GM19328 (cell line): Measurements from ENCODE around the gene KCTD18.

Source experiments
- ATAC-seq: cut with Tn5 transposase; IDR thresholded peaks from one replicate; pipeline ENCODE4 v1.9.1; 2021; ENCODE audit warnings: mild to moderate bottlenecking, moderate library complexity; ENCODE audit not compliant: unreplicated experiment

KCTD18 gene

DNA sequence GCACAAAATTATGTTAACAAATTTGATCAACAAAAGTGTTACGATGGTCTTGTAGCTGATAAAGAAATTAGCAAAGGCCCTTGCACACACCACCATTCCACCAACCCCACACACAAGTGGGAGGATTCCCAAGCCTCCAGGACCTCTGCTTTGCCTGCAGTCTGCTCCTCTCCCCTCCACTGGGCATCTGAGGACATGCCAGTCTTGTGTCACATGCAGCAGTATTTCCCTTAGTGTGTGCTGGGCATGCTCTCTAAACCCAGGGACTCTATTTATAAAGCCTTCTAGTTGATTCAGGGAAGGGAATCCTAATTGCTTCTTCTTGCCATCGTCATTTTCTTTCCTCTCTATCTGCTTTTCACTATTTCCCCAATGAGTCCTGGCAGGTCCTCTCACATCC lies 53.3 kb downstream of the KCTD18 start:
- no peak for ATAC-seq

DNA sequence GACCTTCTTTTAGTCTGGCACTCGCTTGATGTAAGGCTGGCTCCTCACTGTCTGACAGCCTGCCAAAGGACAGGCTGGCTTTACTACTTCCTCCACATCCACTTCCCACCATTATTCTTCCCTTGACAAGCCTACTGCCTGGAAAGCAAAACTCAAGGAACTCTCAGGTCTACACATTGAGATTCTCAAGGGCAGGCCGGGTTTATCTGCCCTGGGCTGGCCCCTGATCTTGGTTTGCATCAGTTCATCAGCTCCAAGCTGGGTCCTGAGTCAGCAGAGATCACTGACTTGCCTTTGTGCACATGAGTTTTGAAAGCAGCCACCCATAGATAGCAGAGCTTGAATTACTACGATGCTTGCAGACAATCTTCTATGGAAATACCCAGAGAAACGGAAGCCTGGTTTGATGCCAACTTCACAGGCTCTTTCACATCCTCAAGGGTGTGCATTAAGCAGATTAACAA lies 53.9 kb downstream of the KCTD18 start:
- no peak for ATAC-seq

DNA sequence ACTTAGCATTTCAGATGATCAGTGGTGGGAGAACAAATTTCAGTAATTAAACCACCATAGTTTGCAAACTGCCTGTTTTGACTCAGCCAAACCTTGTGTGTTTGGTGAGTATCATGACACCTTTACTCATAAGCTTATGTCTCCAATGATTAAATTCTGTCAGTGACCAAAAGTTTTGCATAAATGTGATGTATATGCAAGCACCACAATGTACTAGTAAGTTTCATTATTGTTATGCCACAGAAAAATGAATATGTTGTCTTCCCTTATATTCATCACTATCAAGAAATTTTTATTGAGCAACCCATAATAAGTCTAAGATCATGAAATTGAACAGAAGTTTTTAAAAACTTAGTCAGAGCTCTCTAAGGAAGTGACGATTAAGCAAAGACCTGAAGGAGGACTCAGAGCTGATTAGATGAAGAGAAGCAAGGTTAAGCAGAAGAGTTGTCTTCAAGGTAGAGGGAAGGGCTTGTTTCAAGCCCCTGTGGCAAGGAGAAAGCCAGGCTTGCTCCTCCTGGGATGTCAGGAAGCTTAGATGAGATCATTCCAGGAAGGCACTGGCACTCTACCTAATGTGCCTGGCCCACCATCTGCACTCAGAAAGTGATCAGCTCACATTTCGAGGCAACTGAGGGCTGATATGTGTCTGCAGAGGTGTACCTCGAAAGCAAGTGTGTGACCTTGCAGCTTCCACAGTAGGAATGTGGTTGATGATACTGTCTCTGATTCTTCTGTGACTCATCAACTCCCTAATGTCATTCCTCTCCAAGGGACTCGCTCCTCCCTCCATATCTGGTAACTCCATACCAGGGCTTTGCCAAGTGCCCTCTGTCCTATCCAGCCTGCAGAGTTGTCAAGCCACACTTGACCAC lies 54.7 kb downstream of the KCTD18 start:
- ATAC-seq = peak; percentile 71

DNA sequence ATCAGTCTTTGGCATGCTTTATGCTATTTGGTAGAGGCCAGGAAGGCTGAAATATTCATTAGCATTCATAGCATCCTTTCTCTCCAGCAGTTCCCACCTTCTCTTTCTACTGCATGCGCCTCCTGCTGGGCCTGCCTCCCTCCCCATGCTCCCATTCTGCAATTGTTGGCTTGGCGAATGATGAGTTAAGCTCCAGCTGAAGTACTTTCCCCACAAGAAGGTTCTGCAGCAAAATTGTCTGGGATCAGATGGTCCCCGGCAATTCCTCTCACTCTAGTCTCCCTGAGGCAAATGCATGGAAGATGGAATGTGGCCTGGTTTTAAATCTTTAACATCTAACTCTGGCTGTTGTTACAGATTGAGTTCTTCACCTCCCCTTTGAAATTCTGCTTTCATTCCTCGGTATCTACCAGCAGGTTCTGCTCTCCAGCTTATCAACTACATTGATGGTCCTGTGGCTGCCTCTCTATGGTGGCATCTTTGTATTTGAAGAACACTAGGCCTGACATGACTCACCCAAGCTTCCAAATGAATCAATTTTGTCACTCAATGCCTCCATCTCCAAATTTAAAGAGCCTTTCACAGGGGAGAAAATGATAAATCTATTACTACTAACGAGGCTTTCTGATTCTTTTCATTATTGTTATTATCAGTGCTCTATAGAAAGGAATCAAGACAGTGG lies 55.9 kb downstream of the KCTD18 start:
- no peak for ATAC-seq

DNA sequence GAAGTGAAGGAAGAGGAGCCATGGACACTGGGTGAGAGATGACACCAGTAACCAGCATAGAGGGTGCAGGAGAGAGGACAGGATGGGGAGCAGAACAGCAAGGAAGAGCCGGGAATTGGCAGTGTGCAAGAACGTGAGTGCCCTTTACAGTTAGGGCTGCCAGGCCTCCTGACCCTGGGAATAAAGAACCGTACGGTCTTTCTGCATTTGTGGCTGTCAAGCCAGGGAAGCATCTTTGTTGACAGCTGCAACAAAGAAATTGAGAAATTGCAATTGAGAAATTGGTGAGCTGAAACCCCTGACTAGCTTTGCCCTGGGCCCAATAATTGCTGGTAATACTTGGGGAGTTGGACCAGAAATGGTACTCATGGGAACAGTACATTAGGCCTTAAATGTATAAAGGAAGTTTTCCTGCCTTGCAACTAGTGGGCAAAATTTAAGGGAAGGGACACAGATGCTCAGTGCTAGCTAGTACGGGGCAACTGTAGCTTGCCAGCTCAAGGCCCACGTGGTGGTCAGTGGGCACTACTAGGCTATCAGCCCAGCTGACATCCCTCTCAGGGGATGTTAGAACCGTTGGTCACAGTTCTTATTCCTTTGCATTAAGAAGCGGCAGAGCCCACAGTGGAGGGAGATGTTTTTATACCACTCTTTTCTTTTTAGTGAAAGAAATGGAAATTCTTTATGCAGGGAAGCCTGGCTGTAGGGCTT lies 56.6 kb downstream of the KCTD18 start:
- ATAC-seq = no peak

DNA sequence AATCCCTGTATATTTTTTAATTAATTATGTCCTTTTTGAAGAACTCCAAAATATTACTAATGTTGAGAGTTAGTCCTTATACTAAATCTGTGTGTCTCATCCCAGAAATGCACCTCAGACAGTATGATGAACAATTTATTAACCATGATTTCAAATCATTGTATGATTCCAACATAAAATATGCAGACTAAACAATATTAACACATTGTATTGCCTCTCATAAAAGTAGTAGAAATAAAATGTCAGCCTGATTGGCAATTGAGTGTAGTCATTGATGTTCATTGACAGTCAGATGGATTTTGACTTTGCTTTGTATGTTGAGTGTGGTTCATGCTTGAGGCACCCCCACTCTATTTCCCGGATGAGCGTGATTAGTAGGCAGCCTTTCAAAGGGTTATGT lies 57.5 kb downstream of the KCTD18 start:
- no peak for ATAC-seq

DNA sequence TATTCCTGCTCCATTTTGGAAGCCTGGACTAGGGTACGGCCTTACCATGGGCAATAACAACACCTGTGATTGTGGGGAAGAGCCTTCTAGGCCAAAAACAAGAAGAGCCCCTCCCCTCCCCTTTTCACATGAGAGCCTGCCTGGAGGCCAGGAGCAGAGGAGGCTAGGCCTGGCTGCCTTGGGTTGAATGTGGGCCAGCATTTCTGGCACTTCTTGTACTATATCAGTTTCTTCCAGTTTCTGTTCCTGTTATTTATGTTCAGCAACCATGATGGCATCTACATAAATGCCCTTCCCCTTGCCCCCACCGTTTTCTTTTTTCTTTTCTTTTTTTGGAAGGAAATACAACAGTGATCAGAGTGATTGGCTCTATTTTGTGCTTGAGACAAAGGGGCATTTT lies 58.4 kb downstream of the KCTD18 start:
- ATAC-seq = no peak

DNA sequence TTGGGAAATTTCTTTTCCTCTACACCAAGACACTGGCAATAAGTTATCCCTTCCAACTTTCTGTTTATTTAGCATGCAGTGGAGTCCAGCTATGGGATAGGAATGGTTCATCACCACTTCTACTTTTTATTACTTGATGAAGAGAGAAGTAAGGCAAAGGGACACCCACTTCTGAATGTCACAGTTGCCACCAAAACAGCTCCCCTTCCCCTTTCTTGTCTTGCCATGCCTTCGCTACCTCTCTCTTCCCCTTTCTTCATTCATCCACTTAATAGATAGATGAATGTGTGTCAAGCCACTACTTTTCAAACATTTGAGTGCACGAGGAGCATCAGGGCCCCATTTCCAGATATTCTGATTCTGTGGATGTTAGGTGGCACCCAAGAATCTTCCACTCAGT lies 59.6 kb downstream of the KCTD18 start:
- no peak for ATAC-seq

DNA sequence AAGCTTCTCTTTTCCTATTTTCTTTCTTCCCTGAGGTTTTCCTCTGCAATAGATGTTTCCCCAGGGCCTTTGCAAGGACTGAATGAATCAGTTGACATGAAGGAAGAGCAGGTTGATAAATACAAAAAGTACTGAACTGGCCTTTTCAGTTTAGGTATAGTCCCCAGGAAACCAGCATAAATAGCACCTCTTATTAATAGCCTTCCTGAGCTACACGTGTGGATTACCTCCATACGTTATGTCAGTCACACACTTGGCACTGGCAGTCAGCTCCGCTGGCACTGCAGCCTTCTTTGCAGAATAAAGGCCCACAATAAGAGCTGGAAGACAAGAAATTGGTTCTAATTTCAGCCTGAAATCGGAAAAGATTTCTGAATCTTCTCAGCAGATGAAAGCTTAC lies 60.7 kb downstream of the KCTD18 start:
- no peak for ATAC-seq

DNA sequence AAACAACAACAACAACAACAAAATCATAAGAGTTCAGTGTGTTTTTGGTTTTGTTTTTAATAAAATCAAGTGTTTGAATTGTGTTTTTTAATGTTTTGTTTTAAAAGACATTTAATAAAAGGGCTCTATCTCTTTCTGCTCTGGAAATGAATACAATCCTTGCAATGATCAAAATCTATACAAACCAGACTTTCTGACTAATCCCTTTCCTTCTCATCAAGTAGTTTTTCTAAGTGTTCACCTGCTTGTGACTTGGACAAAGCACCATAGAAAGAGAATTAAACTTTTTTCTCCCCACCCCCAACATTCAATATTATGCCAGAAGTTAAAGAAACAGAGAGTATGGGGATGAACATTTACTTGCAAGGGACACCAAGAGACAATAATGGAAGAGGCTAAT lies 61.4 kb downstream of the KCTD18 start:
- ATAC-seq = no peak

DNA sequence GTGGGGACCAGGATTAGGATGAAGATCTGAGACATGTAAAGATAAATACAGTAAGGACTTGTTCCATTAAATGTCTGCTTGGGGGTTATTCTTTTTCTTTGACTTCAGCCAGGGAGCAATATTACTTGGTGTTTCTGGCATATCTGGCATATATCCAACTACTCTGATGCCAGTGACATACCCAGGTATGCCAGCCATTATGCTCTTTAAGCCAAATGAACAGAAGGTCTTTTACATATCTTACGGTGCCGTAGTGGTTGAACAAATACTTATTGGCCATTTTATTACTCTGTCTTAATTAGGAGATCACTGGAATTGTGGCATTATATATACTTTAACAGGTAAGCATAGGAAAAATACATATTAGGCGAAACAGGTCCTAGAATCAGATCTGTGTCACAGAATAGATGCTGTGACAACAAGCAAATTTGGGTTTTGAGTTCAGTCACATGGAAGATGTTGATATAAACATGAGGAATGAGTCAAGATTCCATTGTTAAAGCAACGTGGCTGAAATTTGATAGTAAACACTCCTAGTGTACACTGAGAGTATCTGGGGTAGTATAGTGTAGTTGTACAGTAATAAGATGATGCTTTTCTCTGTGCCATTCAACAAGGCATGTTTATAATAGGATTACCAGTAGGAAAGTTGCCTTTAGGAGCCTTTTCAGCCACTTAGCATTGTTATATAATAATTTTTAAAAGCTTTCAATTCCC lies 62.6 kb downstream of the KCTD18 start:
- ATAC-seq = no peak

DNA sequence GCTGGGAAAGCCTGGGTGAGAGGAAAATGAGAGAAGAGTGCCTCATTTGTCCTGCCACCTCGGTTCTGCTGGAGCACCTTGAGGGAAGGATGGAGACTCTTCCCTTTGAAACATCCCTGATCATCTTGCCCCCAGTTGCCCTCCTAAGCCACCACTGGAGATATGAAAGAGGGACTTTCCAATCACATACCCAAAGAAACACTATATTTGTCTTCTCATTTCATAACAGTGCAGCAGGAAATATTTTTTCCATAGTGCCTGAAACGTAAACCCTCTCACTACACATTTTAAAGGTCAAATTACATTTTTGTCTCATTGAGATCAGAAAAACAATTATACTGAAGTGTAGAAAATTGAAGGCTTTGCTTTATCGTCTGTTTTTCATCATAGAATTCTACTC lies 63.3 kb downstream of the KCTD18 start:
- ATAC-seq = no peak

DNA sequence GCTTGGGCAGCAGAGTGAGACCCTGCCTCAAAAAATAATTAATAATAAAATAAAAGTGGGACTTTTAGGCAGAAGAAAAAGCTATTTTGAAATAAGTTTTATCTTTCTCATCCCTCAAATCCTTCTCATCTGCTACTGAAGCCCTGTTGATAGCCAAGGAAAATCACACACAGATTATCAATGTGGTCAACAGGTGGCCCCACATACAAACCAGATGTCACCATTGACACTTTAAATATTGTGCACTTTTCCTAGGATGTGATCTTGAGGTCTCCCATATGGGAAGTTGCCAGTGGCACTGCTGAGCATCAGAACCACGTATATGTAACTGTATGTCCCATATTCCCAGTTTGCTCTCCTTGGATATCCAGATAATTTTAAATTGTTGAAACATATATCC lies 64.6 kb downstream of the KCTD18 start:
- ATAC-seq = no peak

DNA sequence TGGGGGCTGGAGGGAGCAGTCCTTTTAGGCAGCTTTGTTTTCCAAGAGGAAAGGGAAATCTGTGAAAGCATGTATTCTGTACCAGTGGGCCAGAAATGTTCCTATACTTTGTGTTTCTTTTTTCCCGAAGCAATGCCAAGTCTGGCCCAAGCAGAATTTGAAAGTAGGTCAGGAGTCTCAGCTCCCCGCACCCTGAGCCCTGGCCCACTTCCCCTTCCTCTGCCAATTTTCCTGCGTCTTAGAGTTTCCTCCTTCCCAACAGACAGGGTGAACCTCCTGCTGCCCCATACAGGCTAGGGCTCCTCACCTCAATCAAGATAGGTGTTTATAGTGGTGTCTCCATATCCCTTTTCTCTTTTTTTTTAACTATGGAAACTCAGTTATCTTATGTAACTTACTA lies 65.3 kb downstream of the KCTD18 start:
- ATAC-seq = no peak

DNA sequence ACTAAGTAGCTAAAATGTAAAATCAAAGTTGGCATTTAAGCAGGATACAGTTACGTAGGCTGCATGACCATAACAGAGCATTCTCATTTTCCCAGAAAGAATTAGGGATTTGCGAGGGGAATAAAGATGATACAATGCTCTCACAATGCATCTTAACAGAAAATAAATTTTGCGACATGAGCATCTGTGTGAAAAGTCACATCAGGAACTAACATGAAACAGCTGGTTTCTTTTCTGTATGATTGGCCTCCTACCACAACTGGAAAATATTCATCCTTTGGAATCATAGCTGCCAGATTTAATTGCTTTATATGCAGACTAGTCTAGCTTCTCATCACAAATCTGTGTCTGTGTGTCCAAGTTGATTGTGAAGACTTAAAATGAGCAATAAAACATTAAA lies 66.0 kb downstream of the KCTD18 start:
- ATAC-seq = no peak

DNA sequence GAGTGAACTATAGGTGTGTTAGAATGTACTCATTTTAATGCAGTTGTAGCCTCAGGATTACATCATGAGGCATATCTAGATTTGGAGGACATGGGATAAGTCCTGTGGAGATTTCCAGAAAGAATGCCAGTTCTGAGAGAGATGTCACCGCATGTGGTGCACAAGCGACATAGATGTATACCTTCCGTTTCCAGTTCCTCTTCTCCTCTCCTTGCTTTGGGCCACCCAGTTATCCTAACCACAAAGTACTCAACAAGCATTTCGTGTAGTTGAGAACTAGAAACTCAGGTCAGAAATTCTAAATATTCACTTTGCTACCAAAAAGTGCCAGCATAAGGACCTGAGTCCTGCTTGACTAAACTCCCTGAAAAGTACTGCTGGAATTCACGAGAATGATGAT lies 66.5 kb downstream of the KCTD18 start:
- no peak for ATAC-seq

DNA sequence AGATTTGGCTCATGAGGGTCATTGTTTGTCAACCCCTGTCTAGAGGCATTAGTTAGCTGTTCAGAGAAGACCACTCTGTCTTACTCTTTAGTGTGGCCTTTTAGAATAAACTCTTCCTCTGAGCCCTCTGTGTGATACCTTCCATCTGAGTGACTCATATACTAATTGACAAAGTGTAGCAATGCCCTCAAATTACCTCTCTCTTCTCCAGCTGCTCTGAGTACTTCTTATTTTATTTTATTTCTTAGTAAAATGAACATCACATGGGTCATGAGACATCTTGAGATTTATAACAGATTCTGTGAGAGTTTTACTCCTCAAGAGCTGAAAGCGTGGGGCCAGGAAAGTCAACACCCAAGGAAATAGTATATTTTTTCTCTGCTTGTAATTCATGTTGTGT lies 67.4 kb downstream of the KCTD18 start:
- ATAC-seq = no peak

DNA sequence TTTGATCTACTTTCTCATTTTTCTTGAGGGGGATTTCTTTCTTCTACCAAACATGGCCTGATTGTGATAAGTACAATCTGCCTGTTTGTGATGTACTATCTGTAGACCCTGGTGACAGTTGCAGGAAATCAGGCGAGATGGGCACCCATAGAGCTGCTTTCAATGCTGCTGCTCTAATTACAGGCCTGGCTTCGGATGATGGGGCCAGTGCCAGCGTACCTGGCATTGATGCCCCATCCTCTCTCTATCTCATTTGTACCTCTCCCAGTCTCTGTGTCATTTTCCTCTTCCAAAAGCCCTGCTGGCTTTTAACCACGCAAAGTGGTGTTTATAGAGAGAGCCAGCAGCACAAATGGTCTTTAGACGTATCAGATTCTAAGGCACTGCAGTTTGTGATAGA lies 69.9 kb downstream of the KCTD18 start:
- ATAC-seq = no peak
